Measurements from ENCODE around the gene HSFX3.
"Not testable (repeated sequence)": the region's sequence is repeated elsewhere in the genome, so short reads cannot be mapped to it uniquely, and the experiment has no call there.

Gene HSFX3

GRCh38 chrX:149522916-149523315 is 26.8 kb downstream of the HSFX3 start:
- no peaks in the 10 kb centered on the region for H3K27me3 ChIP-seq
- H3K9me3 ChIP-seq = no peaks in the 10 kb centered on the region
- H3K4me3 ChIP-seq (ENCODE audit: low read depth, low read length) = no peak overlapping the region
- TF ChIP-seq, protein P1, sequence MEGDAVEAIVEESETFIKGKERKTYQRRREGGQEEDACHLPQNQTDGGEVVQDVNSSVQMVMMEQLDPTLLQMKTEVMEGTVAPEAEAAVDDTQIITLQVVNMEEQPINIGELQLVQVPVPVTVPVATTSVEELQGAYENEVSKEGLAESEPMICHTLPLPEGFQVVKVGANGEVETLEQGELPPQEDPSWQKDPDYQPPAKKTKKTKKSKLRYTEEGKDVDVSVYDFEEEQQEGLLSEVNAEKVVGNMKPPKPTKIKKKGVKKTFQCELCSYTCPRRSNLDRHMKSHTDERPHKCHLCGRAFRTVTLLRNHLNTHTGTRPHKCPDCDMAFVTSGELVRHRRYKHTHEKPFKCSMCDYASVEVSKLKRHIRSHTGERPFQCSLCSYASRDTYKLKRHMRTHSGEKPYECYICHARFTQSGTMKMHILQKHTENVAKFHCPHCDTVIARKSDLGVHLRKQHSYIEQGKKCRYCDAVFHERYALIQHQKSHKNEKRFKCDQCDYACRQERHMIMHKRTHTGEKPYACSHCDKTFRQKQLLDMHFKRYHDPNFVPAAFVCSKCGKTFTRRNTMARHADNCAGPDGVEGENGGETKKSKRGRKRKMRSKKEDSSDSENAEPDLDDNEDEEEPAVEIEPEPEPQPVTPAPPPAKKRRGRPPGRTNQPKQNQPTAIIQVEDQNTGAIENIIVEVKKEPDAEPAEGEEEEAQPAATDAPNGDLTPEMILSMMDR (IDR thresholded peaks at IDR 0.05; ENCODE audit: low read depth, low read length) = no peak
- DNase-seq = no peak
- H3K4me1 ChIP-seq = peaks cover 10% of the 10 kb centered on the region
- no peaks in the 10 kb centered on the region for H3K36me3 ChIP-seq

- no peak overlapping the region for H3K4me3 ChIP-seq (ENCODE audit: low read depth, low read length)
- no peak for DNase-seq
- no peaks in the 10 kb centered on the region for H3K36me3 ChIP-seq
- H3K4me1 ChIP-seq = peaks cover 10% of the 10 kb centered on the region
- H3K27me3 ChIP-seq = no peaks in the 10 kb centered on the region
- no peaks in the 10 kb centered on the region for H3K9me3 ChIP-seq
- TF ChIP-seq, protein P1 (IDR thresholded peaks at IDR 0.05; ENCODE audit: low read depth, low read length) = no peak
These were observed 28.3 kb downstream of the HSFX3 start for GRCh38 chrX:149521438-149521837.

DNA sequence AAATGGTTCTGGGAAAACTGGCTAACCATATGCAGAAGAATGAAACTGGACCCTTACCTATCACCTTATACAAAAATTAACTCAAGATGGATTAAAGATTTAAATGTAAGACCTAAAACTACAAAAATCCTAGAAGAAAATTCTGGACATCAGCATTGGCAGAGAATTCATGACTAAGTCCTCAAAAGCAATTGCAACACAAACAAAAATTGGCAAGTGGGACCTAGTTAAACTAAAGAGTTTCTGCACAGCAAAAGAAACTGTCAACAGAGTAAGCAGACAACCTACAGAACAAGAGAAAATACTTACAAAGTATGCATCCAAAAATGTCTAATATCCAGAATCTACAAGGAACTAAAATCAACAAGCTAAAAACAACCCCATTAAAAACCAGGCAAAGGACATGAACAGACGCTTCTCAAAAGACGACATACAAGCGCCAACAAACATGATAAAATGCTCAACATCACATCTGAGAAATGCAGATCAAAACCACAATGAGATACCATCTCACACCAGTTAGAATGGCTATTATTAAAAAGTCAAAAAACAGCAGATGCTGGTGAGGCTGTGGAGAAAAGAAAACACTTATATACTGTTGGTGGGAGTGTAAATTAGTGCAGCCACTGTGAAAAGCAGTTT is 29.0 kb downstream of the HSFX3 start:
- not testable (repeated sequence) for H3K9me3 ChIP-seq; H3K36me3 ChIP-seq; H3K4me1 ChIP-seq; H3K4me3 ChIP-seq (ENCODE audit: low read depth, low read length); H3K27me3 ChIP-seq; DNase-seq

DNA sequence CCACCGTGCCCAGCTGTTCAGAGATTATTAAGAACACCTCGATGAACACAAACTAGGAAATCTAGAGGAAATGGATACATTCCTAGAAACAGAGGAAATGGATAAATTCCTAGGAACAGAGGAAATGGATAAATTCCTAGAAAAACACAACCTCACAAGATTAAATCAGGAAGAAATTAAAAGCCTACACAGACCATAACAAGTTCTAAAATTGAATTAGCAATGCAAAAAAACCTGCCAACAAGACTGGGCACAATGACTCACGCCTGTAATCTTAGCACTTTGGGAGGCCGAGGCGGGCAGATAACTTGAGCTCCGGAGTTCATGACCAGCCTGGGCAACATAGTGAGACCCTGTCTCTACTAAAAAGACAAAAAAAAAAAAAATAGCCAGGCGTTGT is 31.5 kb downstream of the HSFX3 start:
- no peak overlapping the region for H3K4me3 ChIP-seq (ENCODE audit: low read depth, low read length)
- H3K36me3 ChIP-seq = no peaks in the 10 kb centered on the region
- TF ChIP-seq, protein P1 (IDR thresholded peaks at IDR 0.05; ENCODE audit: low read depth, low read length) = no peak
- DNase-seq = no peak
- no peaks in the 10 kb centered on the region for H3K9me3 ChIP-seq
- no peaks in the 10 kb centered on the region for H3K27me3 ChIP-seq
- no peaks in the 10 kb centered on the region for H3K4me1 ChIP-seq

DNA sequence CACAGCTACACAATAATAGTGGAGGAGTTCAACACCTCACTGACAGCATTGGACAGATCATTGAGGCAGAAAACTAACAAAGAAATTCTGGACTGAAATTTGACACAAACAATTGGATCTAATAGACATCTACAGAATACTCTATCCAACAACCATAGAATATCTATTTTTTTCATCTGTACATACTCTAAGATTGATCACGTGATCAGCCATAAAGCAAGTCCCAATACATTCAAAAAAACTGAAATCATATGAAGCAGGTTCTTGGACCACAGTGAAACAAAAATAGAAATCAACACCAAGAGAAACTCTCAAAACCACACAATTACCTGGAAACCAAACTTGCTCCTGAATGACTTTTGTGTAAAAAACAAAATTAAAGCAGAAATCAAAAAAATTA is 32.4 kb downstream of the HSFX3 start:
- H3K27me3 ChIP-seq = no peaks in the 10 kb centered on the region
- no peaks in the 10 kb centered on the region for H3K9me3 ChIP-seq
- peaks cover 3% of the 10 kb centered on the region for H3K4me1 ChIP-seq
- DNase-seq = no peak
- TF ChIP-seq, protein P1 (IDR thresholded peaks at IDR 0.05; ENCODE audit: low read depth, low read length) = no peak
- H3K36me3 ChIP-seq = no peaks in the 10 kb centered on the region
- H3K4me3 ChIP-seq (ENCODE audit: low read depth, low read length) = no peak overlapping the region

DNA sequence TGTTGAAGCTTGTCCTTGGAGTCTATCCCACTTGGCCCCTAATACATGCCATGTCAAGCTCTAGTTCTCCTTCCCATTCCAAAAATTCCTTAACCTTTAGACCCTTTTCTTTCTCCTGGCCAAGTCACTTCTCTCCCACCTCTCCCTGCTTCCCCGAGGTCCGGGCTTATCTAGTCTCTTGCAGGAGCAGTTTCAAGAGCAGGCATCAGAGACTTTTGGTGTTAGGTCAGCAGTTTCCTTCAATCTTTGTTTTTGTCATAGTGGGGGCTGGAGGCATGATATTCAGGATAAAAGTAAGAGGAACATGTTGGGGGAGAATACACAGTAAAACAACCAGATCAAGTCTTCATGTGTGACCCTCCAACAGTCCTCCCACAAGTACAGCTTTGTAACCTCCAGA is 33.1 kb downstream of the HSFX3 start:
- TF ChIP-seq, protein P1 (IDR thresholded peaks at IDR 0.05; ENCODE audit: low read depth, low read length) = no peak
- Histone ChIP-seq H3K4me3 (ENCODE audit: low read depth, low read length) (no peak overlapping the region), H3K27me3 (no peaks in the 10 kb centered on the region), H3K4me1 (peaks cover 3% of the 10 kb centered on the region), H3K36me3 (no peaks in the 10 kb centered on the region), H3K9me3 (no peaks in the 10 kb centered on the region)
- no peak for DNase-seq

Data from BE2C (cell line).